GM18951 (cell line): ENCODE results near the gene ERF.
"Not testable (repeated sequence)": the region's sequence is repeated elsewhere in the genome, so short reads cannot be mapped to it uniquely, and the experiment has no call there.

Experiments
- POLR2A ChIP-seq: IDR thresholded peaks from 4 replicates; pipeline ENCODE4 v1.6.1; 2011; ENCODE audit warnings: mild to moderate bottlenecking; ENCODE audit not compliant: insufficient read length, insufficient read depth; ENCODE audit errors: extremely low read depth
- in situ Hi-C: fragments of 300-500 bp; cut with MboI; formaldehyde crosslinking; loops from one replicate; pipeline ENCODE4 v1.12.0; 2022; ENCODE audit warnings: low sequenced_read_pairs, mixed read lengths, inconsistent platforms; ENCODE audit not compliant: unreplicated experiment

Gene ERF

GRCh38 chr19:42269478-42270345 lies 14.8 kb upstream of the ERF start:
- in situ Hi-C loops: no loop called here
- no peak for TF ChIP-seq POLR2A

DNA sequence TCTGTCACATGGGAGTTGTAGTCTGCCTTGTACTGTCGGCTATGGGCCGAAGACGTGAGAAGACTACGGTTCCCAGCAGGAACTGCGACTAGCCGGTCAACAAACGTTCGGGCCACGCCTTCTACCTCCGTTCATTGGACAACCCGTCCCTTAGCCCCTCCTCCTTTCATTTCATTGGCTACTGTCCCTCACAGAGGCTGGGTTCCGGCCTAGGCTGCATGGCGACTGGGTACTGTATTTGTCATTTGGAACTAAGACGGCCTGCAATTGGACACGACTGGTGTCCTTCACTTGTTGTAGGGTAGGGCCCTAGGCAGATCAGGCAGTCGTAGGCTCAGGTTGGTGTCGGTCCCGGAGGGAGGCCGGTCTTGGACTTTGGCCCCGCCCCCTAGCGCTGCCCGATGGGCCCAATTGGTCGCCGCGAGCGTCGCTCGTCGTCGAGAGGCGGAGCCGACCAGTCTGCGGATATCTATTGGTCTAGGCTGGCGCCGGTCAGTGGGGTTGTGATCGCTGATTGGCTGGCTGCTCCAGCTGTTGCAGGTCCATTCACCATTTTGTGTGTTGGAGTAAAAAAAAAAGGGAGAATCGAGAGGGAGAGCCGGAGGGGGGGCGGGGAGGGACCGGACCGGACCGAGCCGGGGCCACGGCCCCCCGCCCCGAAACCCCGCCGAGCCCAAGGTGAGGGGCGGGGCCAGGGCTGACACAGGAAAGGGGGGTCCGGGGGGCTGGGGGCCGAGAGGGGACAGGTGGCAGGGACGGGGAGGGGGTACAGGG lies 14.0 kb upstream of the ERF start, which contains the start of gene CIC:
TSS of gene CIC (plus strand) at position 549 of the 774 bp plus-strand sequence. CDS start 2,532 bp downstream, outside the sequence.
- in situ Hi-C loops: no loop called here
- TF ChIP-seq POLR2A: no peak

- peak; percentile 64 for TF ChIP-seq POLR2A
- in situ Hi-C loops: no loop called here
Measured at GRCh38 chr19:42268142-42268703, 13.3 kb upstream of the ERF start.

GRCh38 chr19:42267644-42268141 lies 12.8 kb upstream of the ERF start:
- no peak for TF ChIP-seq POLR2A
- in situ Hi-C loops: no loop called here

DNA sequence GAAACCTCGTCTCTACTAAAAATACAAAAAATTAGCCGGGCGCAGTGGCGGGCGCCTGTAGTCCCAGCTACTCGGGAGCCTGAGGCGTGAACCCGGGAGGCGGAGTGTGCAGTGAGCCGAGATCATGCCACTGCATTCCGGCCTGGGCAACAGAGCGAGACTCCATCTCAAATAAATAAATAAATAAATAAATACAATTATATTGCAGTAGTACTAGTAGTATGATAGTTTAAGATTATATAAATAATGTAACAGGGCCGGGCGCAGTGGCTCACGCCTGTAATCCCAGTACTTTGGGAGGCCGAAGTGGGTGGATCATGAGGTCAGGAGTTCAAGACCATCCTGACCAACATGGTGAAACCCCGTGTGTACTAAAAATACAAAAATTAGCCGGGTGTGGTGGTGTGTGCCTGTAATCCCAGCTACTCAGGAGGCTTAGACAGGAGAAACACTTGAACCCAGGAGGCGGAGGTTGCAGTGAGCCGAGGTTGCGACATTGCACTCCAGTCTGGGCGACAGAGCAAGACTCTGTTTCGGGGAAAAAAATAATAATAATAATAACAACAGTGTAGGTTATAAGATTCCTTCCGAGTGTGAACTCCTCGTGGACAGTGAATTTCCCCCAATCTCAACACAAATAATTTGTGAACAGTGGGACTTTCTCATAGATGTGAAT lies 12.1 kb upstream of the ERF start:
- in situ Hi-C loops: not testable (repeated sequence)

GRCh38 chr19:42266105-42266504 lies 11.2 kb upstream of the ERF start:
- in situ Hi-C loops: not testable (repeated sequence)

DNA sequence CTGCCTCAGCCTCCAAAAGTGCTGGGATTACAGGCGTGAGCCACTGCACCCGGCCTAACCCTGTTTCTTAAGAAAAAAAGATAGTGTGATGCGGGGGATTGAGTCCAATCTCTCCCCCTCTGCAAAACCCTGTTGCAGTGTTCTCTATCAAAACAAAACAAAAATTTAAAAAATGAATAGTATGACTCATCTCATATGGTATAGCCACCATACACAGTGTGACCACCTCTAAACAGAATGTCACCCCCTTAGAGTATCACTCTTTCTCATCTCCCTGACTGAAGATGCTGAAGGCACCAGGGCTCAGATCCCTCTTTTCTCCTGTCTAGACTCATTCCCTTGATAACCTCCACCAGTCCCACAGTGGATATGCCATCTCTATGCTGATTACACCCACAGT lies 6.8 kb upstream of the ERF start:
- in situ Hi-C loops: no loop called here

DNA sequence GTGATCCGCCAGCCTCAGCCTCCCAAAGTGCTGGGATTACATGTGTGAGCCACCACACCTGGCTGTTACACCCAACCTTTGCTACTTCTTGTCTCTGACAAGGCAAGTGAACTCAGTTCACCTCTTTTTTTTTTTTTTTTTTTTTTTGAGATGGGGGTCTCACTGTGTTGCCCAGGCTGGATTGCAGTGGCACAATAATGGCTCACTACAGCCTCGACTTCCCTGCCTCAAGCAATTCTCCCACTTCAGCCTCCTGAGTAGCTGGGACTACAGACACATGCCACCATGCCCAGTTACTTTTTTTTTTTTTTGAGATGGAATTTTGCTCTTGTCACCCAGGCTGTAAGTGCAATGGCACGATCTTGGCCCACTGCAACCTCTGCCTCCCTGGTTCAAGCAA lies 2.9 kb upstream of the ERF start:
- in situ Hi-C loops: not testable (repeated sequence)

More for the DNA sequence above, 6.8 kb upstream of the ERF start:
- no peak for TF ChIP-seq POLR2A

DNA sequence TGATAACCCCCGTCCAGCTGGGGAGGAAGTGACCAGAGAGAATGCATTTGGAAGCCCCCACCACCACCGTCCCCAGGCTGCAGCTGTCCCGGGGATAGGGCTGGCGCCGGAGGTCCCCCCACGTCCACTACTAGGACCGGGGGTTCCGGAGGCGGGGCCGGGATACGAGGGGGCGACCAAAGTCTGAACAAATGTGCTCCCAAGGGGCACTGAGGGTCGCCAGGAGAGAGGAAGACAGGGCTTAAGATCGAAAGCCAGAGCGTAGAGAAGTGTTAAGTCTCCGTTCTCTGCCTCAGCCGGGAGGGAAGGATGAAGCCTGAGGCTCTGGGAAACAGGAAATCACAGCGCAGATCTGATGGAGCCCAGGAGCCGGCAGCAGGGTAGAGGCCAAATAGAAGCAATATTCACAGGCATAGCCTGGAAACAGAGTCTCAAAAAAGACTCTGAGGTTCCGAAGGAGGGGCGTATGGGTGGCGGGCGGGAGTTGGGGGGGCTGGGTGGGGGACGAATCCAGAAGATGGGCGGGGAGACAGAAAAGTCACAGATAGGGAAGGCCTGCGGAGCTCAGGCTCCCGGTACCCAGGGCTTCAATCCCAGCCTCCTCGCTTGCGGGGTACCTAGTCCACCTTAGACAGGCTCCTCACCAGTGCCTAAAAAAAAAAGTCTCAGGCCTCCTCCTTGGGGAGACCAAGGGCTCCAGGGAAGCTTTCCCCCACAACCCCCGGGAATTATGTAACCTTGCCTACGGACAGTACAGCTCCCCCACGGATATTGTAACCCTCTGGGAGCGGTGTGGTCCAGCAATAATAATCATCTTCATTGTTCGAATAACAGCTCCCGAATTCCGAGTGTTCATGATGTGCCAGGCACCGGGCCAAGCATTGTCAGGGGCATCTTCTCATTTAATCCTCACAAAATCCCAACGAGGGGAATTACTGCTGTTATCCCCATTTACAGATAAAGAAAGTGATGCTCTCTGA lies 1.1 kb upstream of the ERF start:
- in situ Hi-C loops: no loop called here
- TF ChIP-seq POLR2A: no peak

GRCh38 chr19:42254089-42254849 lies 659 bp downstream of the ERF start:
- TF ChIP-seq POLR2A: no peak
- in situ Hi-C loops: no loop called here

GRCh38 chr19:42253245-42254088 lies 1.5 kb downstream of the ERF start:
- in situ Hi-C loops: no loop called here
- peak; percentile 58 for TF ChIP-seq POLR2A
